Fibroblast of mammary gland (primary cell): Measurements from ENCODE around the gene DYNLRB1.
"Not testable (repeated sequence)": the region's sequence is repeated elsewhere in the genome, so short reads cannot be mapped to it uniquely, and the experiment has no call there.

Source experiments
- DNase-seq: peaks from one replicate; pipeline ENCODE4 v3.0.0-alpha.2; 2010; ENCODE audit warnings: low read depth
- H3K4me3 ChIP-seq: 2 replicates; pipeline ENCODE4 v1.5.1; 2011; ENCODE audit warnings: low read depth, mild to moderate bottlenecking, low read length, moderate library complexity; ENCODE audit not compliant: control insufficient read depth
- TF ChIP-seq, protein P1 (sequence below): conservative IDR thresholded peaks from 2 replicates; pipeline ENCODE4 v1.5.1; 2011; ENCODE audit warnings: low read depth, low read length, inconsistent platforms; ENCODE audit not compliant: control insufficient read depth, insufficient read depth

The DYNLRB1 gene

DNA sequence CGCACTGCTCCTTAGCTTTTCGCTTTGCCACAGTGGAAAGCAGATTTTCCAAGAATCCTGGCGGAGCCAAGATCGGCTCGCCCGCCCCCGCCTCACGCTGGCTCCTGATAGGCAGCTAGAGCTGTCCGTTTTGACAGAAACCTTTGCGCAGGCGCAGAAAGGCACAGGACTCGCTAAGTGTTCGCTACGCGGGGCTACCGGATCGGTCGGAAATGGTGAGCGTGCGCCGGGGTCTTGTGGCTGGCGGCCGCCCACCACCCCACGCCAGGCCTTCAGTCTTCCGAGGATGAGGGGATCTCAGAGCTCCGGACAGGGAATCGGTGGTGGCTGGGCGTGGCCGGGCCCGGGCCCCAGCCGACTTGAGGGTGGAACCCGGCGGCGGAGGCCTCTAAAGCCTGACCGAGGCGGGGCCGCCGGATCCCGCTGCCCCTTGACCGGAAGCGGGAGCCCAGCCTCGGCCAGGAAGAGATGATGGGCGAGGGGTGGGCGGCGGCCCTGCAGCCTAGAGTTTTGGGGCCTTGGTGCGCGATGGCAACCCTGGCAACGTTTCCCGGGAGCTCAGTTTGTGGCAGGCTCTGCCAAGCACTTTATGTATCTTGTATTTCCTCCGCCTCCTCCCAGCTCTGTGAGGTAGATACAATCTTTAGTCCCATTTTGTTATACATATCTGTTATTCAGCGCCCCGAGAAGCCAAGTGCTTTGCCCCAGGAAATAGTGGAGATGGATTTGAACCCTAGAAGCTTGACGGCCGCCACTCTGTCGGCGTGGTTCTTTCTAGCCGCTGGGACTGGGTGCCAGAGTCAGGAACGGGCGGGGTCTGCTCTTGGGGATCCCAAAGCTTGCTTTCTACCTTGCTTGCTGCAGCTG lies at the start of gene DYNLRB1:
Gene DYNLRB1 (plus strand): TSS at position 176 of the 867 bp plus-strand sequence. CDS start 37 bp downstream, at position 213.
- DNase-seq: peak; percentile 95
- TF ChIP-seq, protein P1, sequence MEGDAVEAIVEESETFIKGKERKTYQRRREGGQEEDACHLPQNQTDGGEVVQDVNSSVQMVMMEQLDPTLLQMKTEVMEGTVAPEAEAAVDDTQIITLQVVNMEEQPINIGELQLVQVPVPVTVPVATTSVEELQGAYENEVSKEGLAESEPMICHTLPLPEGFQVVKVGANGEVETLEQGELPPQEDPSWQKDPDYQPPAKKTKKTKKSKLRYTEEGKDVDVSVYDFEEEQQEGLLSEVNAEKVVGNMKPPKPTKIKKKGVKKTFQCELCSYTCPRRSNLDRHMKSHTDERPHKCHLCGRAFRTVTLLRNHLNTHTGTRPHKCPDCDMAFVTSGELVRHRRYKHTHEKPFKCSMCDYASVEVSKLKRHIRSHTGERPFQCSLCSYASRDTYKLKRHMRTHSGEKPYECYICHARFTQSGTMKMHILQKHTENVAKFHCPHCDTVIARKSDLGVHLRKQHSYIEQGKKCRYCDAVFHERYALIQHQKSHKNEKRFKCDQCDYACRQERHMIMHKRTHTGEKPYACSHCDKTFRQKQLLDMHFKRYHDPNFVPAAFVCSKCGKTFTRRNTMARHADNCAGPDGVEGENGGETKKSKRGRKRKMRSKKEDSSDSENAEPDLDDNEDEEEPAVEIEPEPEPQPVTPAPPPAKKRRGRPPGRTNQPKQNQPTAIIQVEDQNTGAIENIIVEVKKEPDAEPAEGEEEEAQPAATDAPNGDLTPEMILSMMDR: no peak
- peak within 1 kb of the TSS; percentile 91 for H3K4me3 ChIP-seq

DNA sequence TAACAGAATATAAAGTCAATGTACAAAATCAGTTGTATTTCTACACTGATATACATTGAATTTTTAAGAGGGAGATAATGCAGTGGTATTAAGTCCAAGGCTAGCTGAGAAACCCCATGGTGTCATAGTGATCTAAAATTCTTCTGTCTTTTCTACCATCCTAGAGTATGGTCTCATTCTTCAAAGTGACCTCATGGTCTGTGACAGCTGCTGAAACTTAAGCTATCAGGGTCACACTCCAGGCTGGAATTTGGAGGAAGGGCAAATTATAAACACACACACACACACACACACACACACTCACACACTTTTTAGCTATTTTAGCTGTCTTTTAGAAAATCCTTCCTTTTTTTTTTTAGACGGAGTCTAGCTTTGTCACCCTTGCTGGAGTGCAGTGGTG lies 47.3 kb upstream of the DYNLRB1 start:
- TF ChIP-seq, protein P1: no peak
- DNase-seq: no peak
- no peak overlapping the region for H3K4me3 ChIP-seq

DNA sequence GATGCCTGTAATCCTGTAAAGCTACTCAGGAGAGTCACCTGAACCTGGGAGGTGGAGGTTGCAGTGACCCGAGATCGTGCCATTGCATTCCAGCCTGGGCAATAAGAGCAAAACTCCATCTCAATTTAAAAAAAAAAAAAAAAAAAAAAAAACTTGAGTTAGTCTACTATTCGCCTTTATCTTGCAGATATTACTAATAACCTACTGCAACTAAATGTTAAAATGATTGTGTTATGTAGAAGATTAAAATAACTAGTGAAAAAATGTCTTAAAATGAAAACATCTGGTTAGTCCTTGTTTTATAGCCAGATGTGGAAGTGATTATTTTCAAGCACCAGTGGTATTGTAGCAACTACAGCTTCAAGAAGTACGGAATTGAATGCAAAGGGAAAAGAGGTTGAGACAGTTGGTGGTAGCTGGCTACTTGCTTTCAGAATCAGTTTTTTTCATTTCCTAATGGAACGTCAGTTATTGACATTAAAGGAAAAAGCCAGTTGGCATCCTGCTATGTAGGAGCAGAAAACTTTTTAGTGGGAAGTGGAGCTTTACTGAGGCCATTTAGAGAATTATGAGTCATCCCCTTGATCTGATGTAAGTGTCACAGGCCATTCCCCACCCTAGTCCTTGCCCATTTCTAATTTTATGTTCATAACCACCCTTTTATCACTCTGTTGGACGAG lies 43.8 kb upstream of the DYNLRB1 start:
- DNase-seq: peak; percentile 74
- H3K4me3 ChIP-seq: no peak overlapping the region
- TF ChIP-seq, protein P1: no peak

DNA sequence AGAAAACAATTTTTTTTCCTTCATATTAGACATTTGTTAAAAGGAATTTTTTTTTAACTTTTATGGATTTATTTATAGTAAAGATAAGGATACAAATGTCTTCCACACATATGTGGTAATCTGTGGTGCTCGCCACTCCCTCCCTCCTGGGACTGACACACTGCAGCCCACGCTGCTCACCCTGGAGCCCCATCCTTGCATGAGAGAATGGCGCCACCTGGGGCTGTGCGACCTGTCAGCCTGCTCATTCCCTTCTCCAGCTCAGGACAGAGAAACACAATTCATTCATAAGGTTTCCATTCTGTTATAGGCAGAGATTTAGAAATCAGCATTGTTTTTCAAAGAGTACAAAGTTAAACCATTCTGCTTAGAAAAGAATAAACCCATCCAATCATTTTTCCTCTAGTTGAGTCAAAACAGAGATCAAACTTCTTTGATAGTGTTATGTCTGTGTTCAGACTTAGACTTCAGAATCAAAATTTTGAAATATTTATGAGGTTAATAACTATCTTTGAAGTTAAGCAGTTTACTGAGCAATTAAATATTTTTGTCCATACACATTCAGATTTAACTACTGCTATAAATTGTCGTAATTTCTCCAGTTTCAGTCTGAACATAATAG lies 42.8 kb upstream of the DYNLRB1 start:
- peak; percentile 66 for DNase-seq

DNA sequence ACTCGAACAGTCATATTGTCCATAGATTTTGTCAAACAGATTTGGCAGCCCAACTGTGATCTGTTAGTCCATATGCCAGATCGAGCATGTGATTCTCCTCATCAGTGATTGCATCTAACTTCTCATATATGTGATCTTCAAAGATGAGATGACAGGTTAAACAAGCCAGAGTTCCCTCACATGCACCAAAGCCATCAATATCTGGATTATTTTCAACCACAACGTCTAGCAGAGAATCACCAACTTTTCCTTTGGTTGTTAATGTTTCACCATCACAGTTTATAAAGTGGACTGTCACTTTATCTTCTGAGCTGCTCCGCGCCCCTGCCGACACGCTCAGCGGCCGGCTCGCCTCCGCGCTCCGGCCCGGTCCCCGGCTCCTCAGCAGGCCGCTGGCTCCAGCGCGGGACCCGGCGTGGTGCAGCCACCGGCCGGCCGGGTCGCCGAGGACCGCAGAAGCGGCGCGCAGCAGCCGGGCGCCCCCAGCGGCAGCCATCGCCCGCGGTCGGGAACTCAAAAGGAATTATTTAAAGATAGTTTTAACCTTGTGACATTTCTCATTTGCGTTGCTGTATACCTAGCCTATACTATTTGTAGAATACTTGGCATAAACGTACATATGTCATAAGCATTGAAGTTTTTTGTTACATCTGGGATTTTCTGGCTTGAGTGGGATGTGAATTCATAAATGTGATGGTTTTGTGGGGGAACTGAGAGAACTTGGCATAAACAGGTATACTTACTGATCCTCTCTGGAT lies 40.1 kb upstream of the DYNLRB1 start:
- TF ChIP-seq, protein P1: peak; percentile 37
- H3K4me3 ChIP-seq: no peak overlapping the region
- DNase-seq: peak; percentile 25

More for the DNA sequence above, 42.8 kb upstream of the DYNLRB1 start:
- H3K4me3 ChIP-seq: no peak overlapping the region
- TF ChIP-seq, protein P1: peak; percentile 26

DNA sequence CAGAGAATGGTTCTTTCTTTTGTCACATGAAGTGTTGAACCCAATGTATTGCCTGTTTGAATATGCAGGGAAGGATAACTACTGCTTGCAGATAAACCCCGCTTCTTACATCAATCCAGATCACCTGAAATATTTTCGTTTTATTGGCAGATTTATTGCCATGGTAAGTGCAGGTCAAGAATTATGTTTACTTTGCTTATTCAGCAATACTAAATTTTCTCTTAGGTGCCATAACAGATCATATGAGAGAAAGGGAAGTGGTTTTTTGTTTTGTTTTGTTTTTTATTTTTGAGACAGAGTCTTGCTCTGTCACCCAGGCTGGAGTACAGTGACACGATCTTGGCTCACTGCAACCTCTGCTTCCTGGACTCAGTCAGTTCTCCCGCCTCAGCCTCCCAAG lies 36.6 kb upstream of the DYNLRB1 start:
- no peak for DNase-seq
- TF ChIP-seq, protein P1: no peak
- H3K4me3 ChIP-seq: no peak overlapping the region

DNA sequence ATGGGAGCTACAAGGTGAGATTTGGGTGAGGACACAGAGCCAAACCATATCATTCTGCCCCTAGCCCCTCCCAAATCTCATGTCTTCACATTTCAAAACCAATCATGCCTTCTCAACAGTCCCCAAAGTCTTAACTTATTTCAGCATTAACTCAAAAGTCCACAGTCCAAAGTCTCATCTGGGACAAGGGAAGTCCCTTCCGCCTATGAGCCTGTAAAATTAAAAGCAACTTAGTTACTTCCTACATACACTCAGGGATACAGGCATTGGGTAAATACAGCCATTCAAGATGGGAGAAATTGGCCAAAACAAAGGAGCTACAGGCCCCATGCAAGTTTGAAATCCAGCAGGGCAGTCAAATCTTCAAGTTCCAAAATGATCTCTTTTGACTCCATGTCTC lies 34.1 kb upstream of the DYNLRB1 start:
- not testable (repeated sequence) for H3K4me3 ChIP-seq, DNase-seq

DNA sequence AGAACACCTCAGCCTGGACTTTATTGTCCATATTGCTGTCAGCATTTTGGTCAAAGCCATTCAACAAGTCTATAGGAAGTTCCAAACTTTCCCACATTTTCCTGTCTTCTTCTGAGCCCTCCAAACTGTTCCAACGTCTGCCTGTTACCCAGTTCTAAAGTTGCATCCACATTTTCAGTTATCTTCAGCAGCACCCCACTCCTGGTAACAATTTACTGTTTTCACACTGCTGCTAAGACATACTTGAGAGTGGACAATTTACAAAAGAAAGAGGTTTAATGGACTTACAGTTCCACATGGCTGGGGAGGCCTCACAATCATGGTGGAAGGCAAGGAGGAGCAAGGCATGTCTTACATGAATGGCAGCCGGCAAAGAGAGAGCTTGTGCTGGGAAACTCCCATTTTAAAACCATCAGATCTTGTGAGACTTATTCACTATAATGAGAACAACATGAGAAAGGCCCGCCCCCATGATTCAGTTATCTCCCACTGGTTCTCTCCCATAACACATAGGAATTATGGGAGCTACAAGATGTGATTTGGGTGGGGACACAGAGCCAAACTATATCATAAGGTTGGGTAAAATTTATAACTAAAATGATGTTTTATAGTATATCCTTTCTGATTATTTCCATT lies 32.5 kb upstream of the DYNLRB1 start:
- not testable (repeated sequence) for H3K4me3 ChIP-seq, DNase-seq
